H1 (cell line): ENCODE results near the gene PLK3. TPM values are rescaled to one million over a fixed set of nuclear protein-coding genes. Genes with fewer than 3 reads are reported as not detected.

ENCODE experiments used
- CTCF ChIA-PET: fragments of 300-600 bp; sonication (Branson Sonifier 250); formaldehyde crosslinking; loops from one replicate; lab custom pipeline; 2021; ENCODE audit not compliant: partially characterized antibody; lab: Charles Lee
- POLR2A ChIA-PET: fragments of 300-600 bp; sonication (Branson Sonifier 250); formaldehyde crosslinking; loops from one replicate; lab custom pipeline; 2021; ENCODE audit warnings: inconsistent platforms; ENCODE audit not compliant: partially characterized antibody; lab: Charles Lee
- DNase-seq, 2 experiments: peaks; one replicate each; pipeline versions ENCODE4 v3.0.0 to v3.0.0-alpha.2; 2010 to 2022; ENCODE audit warnings: low spot score in 2 of 2, low read depth in 1 of 2, mixed read lengths in 1 of 2
- FAIRE-seq: peaks from 2 replicates; lab custom pipeline; 2011; peaks lifted over from hg19 to GRCh38; lab: Jason Lieb, UNC
- H2AFZ ChIP-seq: 2 replicates; pipeline ENCODE4 v1.8.1; 2012; ENCODE audit warnings: low read length, inconsistent platforms
- H2AK5ac ChIP-seq: 2 replicates; pipeline ENCODE4 v1.6.1; 2013; ENCODE audit warnings: low read depth, low read length
- H2BK120ac ChIP-seq: replicated peaks from 2 replicates; pipeline ENCODE3; 2013; ENCODE audit warnings: low read depth, low read length, inconsistent platforms
- H2BK12ac ChIP-seq: 2 replicates; pipeline ENCODE4 v1.6.1; 2013; ENCODE audit warnings: low read depth, low read length
- H2BK15ac ChIP-seq: 2 replicates; pipeline ENCODE4 v1.6.1; 2013; ENCODE audit warnings: low read length
- H2BK20ac ChIP-seq: 2 replicates; pipeline ENCODE4 v1.6.1; 2013; ENCODE audit warnings: low read length
- H2BK5ac ChIP-seq: 2 replicates; pipeline ENCODE4 v1.6.1; 2013; ENCODE audit warnings: low read depth, low read length
- H3K14ac ChIP-seq: 2 replicates; pipeline ENCODE4 v1.6.1; 2013; ENCODE audit warnings: inconsistent platforms; ENCODE audit not compliant: insufficient read length
- H3K18ac ChIP-seq: 2 replicates; pipeline ENCODE4 v1.6.1; 2013; ENCODE audit warnings: low read length; ENCODE audit errors: extremely low read depth
- H3K23ac ChIP-seq: 2 replicates; pipeline ENCODE4 v1.6.1; 2013; ENCODE audit warnings: inconsistent platforms; ENCODE audit not compliant: insufficient read length
- H3K23me2 ChIP-seq: 2 replicates; pipeline ENCODE4 v1.6.1; 2013; ENCODE audit warnings: low read depth, low read length
- H3K27ac ChIP-seq: 2 replicates; pipeline ENCODE4 v1.6.1; 2011; ENCODE audit warnings: low read depth, low read length, inconsistent platforms
- H3K27me3 ChIP-seq, 4 experiments: replicated peaks in 1 of 4; 1 replicate in 1 of 4; 2 replicates in 3 of 4; pipeline versions ENCODE4 v1.6.1 to v1.8.1; 2011 to 2013; ENCODE audit warnings: low read length in 3 of 4, mild to moderate bottlenecking in 3 of 4, inconsistent platforms in 2 of 4, mixed read lengths in 2 of 4, moderate library complexity in 1 of 4; ENCODE audit not compliant: control insufficient read depth in 3 of 4, insufficient read depth in 3 of 4; ENCODE audit errors: extremely low read depth in 1 of 4
- H3K36me3 ChIP-seq, 4 experiments: 2 replicates each; pipeline versions ENCODE4 v1.6.1 to v1.8.1; 2011 to 2013; ENCODE audit warnings: mild to moderate bottlenecking in 4 of 4, low read length in 3 of 4, moderate library complexity in 2 of 4, control low read depth in 1 of 4, inconsistent platforms in 1 of 4; ENCODE audit not compliant: insufficient read depth in 4 of 4, control insufficient read depth in 2 of 4
- H3K4ac ChIP-seq: replicated peaks from 2 replicates; pipeline ENCODE3; 2013; ENCODE audit warnings: low read length, low read depth, mixed read lengths, inconsistent platforms; ENCODE audit not compliant: insufficient read length
- H3K4me1 ChIP-seq, 4 experiments: replicated peaks in 1 of 4; 1 replicate in 1 of 4; 2 replicates in 3 of 4; pipeline versions ENCODE4 v1.6.1 to v1.8.1; 2011 to 2013; ENCODE audit warnings: low read length in 3 of 4, inconsistent platforms in 2 of 4, mixed read lengths in 1 of 4; ENCODE audit not compliant: insufficient read depth in 4 of 4, control insufficient read depth in 3 of 4
- H3K4me2 ChIP-seq, 2 experiments: 2 replicates each; pipeline versions ENCODE4 v1.6.1 to v1.8.1; 2011 to 2013; ENCODE audit warnings: low read depth in 2 of 2, low read length in 2 of 2, control low read depth in 1 of 2, inconsistent platforms in 1 of 2, mild to moderate bottlenecking in 1 of 2; ENCODE audit not compliant: insufficient read depth in 1 of 2
- H3K4me3 ChIP-seq, 4 experiments: fragments of 200-600, 300-600 bp in 1 of 4; sonication (generic), shearing (Covaris generic), sonication (Bioruptor Twin) in 1 of 4; 2 replicates each; pipeline versions ENCODE4 v1.5.1 to v1.8.1; 2011 to 2016; ENCODE audit warnings: low read length in 4 of 4, low read depth in 3 of 4, control low read depth in 2 of 4, inconsistent platforms in 2 of 4, mild to moderate bottlenecking in 2 of 4, mixed read lengths in 1 of 4, moderate library complexity in 1 of 4; ENCODE audit not compliant: insufficient read depth in 2 of 4; ENCODE audit errors: extremely low read depth in 1 of 4
- H3K56ac ChIP-seq: replicated peaks from 2 replicates; pipeline ENCODE3; 2013; ENCODE audit warnings: low read depth, mild to moderate bottlenecking, mixed read lengths, low read length, inconsistent platforms; ENCODE audit not compliant: insufficient read length
- H3K79me1 ChIP-seq: 2 replicates; pipeline ENCODE4 v1.6.1; 2013; ENCODE audit warnings: low read depth, low read length, control low read depth
- H3K79me2 ChIP-seq, 2 experiments: 2 replicates each; pipeline versions ENCODE4 v1.6.1 to v1.8.1; 2012 to 2013; ENCODE audit warnings: low read length in 2 of 2, mild to moderate bottlenecking in 2 of 2, inconsistent platforms in 1 of 2; ENCODE audit not compliant: insufficient read depth in 2 of 2, control insufficient read depth in 1 of 2
- H3K9ac ChIP-seq, 4 experiments: replicated peaks in 1 of 4; 1 replicate in 1 of 4; 2 replicates in 3 of 4; pipeline versions ENCODE4 v1.6.1 to v1.8.1; 2011 to 2013; ENCODE audit warnings: low read depth in 3 of 4, low read length in 3 of 4, control low read depth in 2 of 4, mild to moderate bottlenecking in 2 of 4, moderate library complexity in 2 of 4, inconsistent platforms in 1 of 4; ENCODE audit errors: extremely low read depth in 1 of 4
- H3K9me3 ChIP-seq, 2 experiments: 2 replicates each; pipeline versions ENCODE4 v1.6.1 to v1.8.1; 2012 to 2013; ENCODE audit warnings: mild to moderate bottlenecking in 2 of 2, moderate library complexity in 2 of 2, control low read depth in 1 of 2, inconsistent platforms in 1 of 2, low read depth in 1 of 2, low read length in 1 of 2, mixed read lengths in 1 of 2; ENCODE audit not compliant: insufficient read depth in 2 of 2
- H4K20me1 ChIP-seq, 2 experiments: replicated peaks in 1 of 2; 2 replicates each; pipeline versions ENCODE3 to v1.8.1; 2011 to 2013; ENCODE audit warnings: inconsistent platforms in 2 of 2, low read length in 2 of 2, mild to moderate bottlenecking in 1 of 2; ENCODE audit not compliant: insufficient read depth in 2 of 2, control insufficient read depth in 1 of 2
- H4K5ac ChIP-seq: 2 replicates; pipeline ENCODE4 v1.6.1; 2013; ENCODE audit warnings: low read length, low read depth, mixed read lengths, inconsistent platforms; ENCODE audit not compliant: insufficient read length
- H4K8ac ChIP-seq: 2 replicates; pipeline ENCODE4 v1.8.0; 2013; ENCODE audit warnings: mild to moderate bottlenecking, moderate library complexity, low read length, inconsistent platforms; ENCODE audit not compliant: insufficient read depth; ENCODE audit errors: extremely low read depth
- H4K91ac ChIP-seq: replicated peaks from 2 replicates; pipeline ENCODE3; 2013; ENCODE audit warnings: low read length, mixed read lengths, inconsistent platforms; ENCODE audit not compliant: insufficient read length
- ATF3 ChIP-seq: IDR thresholded peaks from 2 replicates; pipeline ENCODE4 v1.6.1; 2011; ENCODE audit warnings: low read depth, mild to moderate bottlenecking, low read length; ENCODE audit not compliant: insufficient read depth
- CBX8 ChIP-seq: fragments of 300-800, 300-1000 bp; sonication (generic); IDR thresholded peaks from 2 replicates; pipeline ENCODE4 v1.7.1; 2016; ENCODE audit warnings: low read depth, low read length, borderline replicate concordance
- CHD2 ChIP-seq: IDR thresholded peaks from 2 replicates; pipeline ENCODE4 v1.6.1; 2012; ENCODE audit warnings: low read length, improper control_type of control experiment
- EP300 ChIP-seq, 2 experiments: IDR thresholded peaks; 1 replicate in 1 of 2; 2 replicates in 1 of 2; pipeline ENCODE4 v1.6.1; 2011 to 2012; ENCODE audit warnings: low read depth in 2 of 2, low read length in 2 of 2, mild to moderate bottlenecking in 2 of 2, borderline replicate concordance in 1 of 2, inconsistent platforms in 1 of 2, moderate library complexity in 1 of 2
- FOSL1 ChIP-seq: IDR thresholded peaks from 2 replicates; pipeline ENCODE4 v1.6.1; 2011; ENCODE audit warnings: mild to moderate bottlenecking, low read depth, low read length, moderate library complexity; ENCODE audit not compliant: insufficient read depth
- GABPA ChIP-seq: IDR thresholded peaks from 2 replicates; pipeline ENCODE4 v1.6.1; 2011; ENCODE audit warnings: mild to moderate bottlenecking, low read length, moderate library complexity, borderline replicate concordance; ENCODE audit not compliant: insufficient read depth
- NRF1 ChIP-seq: IDR thresholded peaks from 2 replicates; pipeline ENCODE4 v1.6.1; 2011; ENCODE audit warnings: mild to moderate bottlenecking, low read depth, low read length, improper control_type of control experiment
- PHF8 ChIP-seq: fragments of 200-600 bp; sonication (generic); conservative IDR thresholded peaks from 2 replicates; pipeline ENCODE4 v1.7.1; 2012; ENCODE audit warnings: low read depth, mild to moderate bottlenecking, inconsistent platforms, low read length, moderate library complexity
- SRF ChIP-seq: IDR thresholded peaks from 2 replicates; pipeline ENCODE4 v1.6.1; 2011; ENCODE audit warnings: mild to moderate bottlenecking, low read depth, low read length, moderate library complexity
- USF2 ChIP-seq: IDR thresholded peaks from 2 replicates; pipeline ENCODE4 v1.6.1; 2011; ENCODE audit warnings: low read length, improper control_type of control experiment
- ZNF274 ChIP-seq: IDR thresholded peaks from 2 replicates; pipeline ENCODE4 v1.7.0; 2012; ENCODE audit warnings: low read length, borderline replicate concordance; ENCODE audit errors: extremely low read depth
- WGBS, 2 experiments: shearing (Covaris generic) in 1 of 2; methylation state at CpG; one replicate each; pipeline versions ENCODE4 v1.1.6 to v1.1.7; 2013 to 2015; ENCODE audit warnings: low lambda C conversion rate in 2 of 2, mixed read lengths in 2 of 2, inconsistent platforms in 1 of 2, low coverage in 1 of 2, missing lambda C conversion rate in 1 of 2; ENCODE audit not compliant: insufficient replicate concordance in 2 of 2, insufficient coverage in 1 of 2, insufficient read length in 1 of 2; ENCODE audit errors: extremely low coverage in 1 of 2, missing lambda C conversion rate in 1 of 2; 5-methylcytosine and 5-hydroxymethylcytosine counted together
- polyA plus RNA-seq, 7 experiments: library from polyadenylated mRNA; depleted of rRNA in 3 of 7; stranded (reverse) in 5 of 7; unstranded in 2 of 7; fragments of >200 nt in 5 of 7; fragments of 200-250 nt in 2 of 7; gene quantifications; 1 replicate in 5 of 7; 2 replicates in 1 of 7; 4 replicates in 1 of 7; pipeline versions ENCODE4 v1.2.1 to v1.2.3, GENCODE V29; 2011 to 2013; ENCODE audit warnings: missing spikeins in 2 of 7, mixed read lengths in 2 of 7
- total RNA-seq: library from RNA; stranded (reverse); fragmentation: NEBNext Ultra II Directional; extraction: Animal tissue kit (Norgen Biotek cat#: 25700); gene quantifications from 2 replicates; pipeline ENCODE4 v1.2.1, GENCODE V29; 2021

Gene PLK3
- total and polyA plus RNA-seq, 2 of the 8 experiments (the other 6 are each of a cell fraction or from before 2014, with no cell fraction given), result 7.9 to 12.3 TPM

- H3K4me3 ChIP-seq, result no peak overlapping the region
- WGBS, 2 experiments, result 86% methylated on average over 10 of the region's 10 CpGs; no CpG with 5 or more reads in 1 of the 2 experiments
- no peak for TF ChIP-seq ZNF274
- no peak for TF ChIP-seq NRF1
- no peak for TF ChIP-seq ATF3
- no peak for TF ChIP-seq PHF8
- no peak for TF ChIP-seq USF2
- TF ChIP-seq SRF, result no peak
- TF ChIP-seq CHD2, result no peak
- TF ChIP-seq EP300 (IDR thresholded peaks at IDR 0.05; ENCODE audit: borderline replicate concordance in 1 of 2, low read depth in 2 of 2, low read length in 2 of 2), result no peak
- no peak for TF ChIP-seq CBX8
- no peak for TF ChIP-seq FOSL1
- no peak for TF ChIP-seq GABPA
Observed at GRCh38 chr1:44787506-44787905, 12.7 kb upstream of the PLK3 start.

More at GRCh38 chr1:44787506-44787905, 12.7 kb upstream of the PLK3 start:
- no peak overlapping the region; the same call in 1 of the 2 replicates for H2BK5ac ChIP-seq
- H4K91ac ChIP-seq, result no peak overlapping the region
- H3K79me2 ChIP-seq, result no peaks in the 10 kb centered on the region
- POLR2A ChIA-PET, result interaction anchor here (0.6 to 23.6 kb wide), 13 partner anchors 10 to 734 kb away, joined by 3 to 428 read pairs (median 5); partner anchors contain the start of genes BTBD19, DYNLT4, PLK3 and RNU5D-1
- no peak overlapping the region for H3K18ac ChIP-seq
- no peak overlapping the region for H4K5ac ChIP-seq
- peaks cover 0 to 7% (median 2%) of the 10 kb centered on the region in 4 experiments; a peak in 3 of 7 replicates for H3K27me3 ChIP-seq
- H3K36me3 ChIP-seq, result no peaks in the 10 kb centered on the region
- DNase-seq (no peak), FAIRE-seq (no peak)
- H2AFZ ChIP-seq, result no peak overlapping the region
- no peak overlapping the region for H3K4ac ChIP-seq
- no peak overlapping the region for H3K27ac ChIP-seq
- H2BK15ac ChIP-seq, result peak overlapping the region; percentile 99
- no peak overlapping the region for H2BK20ac ChIP-seq
- no peak overlapping the region; the same call in 1 of the 2 replicates for H4K8ac ChIP-seq
- H3K23me2 ChIP-seq, result peaks cover 6% of the 10 kb centered on the region; the same call in 1 of the 2 replicates
- peak overlapping the region; percentile 56; the same call in 1 of the 2 replicates for H2BK12ac ChIP-seq
- no peaks in the 10 kb centered on the region for H3K9me3 ChIP-seq
- H3K56ac ChIP-seq, result no peak overlapping the region
- no peak overlapping the region for H2BK120ac ChIP-seq
- CTCF ChIA-PET, result interaction anchor here (1.0 to 10.4 kb wide), 16 partner anchors 9 to 513 kb away, joined by 3 to 67 read pairs (median 9); partner anchors contain the start of genes BTBD19, DYNLT4, PLK3 and RNU5D-1
- H3K9ac ChIP-seq, result no peak overlapping the region
- no peak overlapping the region for H3K23ac ChIP-seq
- H3K4me1 ChIP-seq, result peaks cover 4 to 18% (median 14%) of the 10 kb centered on the region in 4 experiments
- H3K14ac ChIP-seq, result no peak overlapping the region
- H4K20me1 ChIP-seq, result no peaks in the 10 kb centered on the region
- H2AK5ac ChIP-seq, result no peak overlapping the region
- no peak overlapping the region; a peak in 1 of 4 replicates for H3K4me2 ChIP-seq
- 0 out of 2 replicates have a peak, but pooled peaks cover 2% of the 10 kb centered on the region for H3K79me1 ChIP-seq
